Heart left ventricle (tissue), 16 donors: ENCODE results near the gene SIM1. TPM values are rescaled to one million over a fixed set of nuclear protein-coding genes. Genes with fewer than 3 reads are reported as not detected.

Source experiments
- ATAC-seq, 4 donors: fragments of 200-7000 bp; cut with Tn5 transposase; one replicate each; pipeline ENCODE4 v1.9.1; 2020 to 2022; ENCODE audit warnings: moderate library complexity in 4 of 4, mild to moderate bottlenecking in 3 of 4, moderate number of reproducible peaks in 1 of 4
- DNase-seq, 5 donors: peaks; one replicate each; pipeline ENCODE4 v3.0.0-alpha.2; 2020
- H3K27ac ChIP-seq, 12 donors: fragments of 200-600 bp; sonication (generic) in 4 of 12; one replicate each; pipeline versions ENCODE4 v1.5.0 to v1.8.0; 2016 to 2022; ENCODE audit warnings: mild to moderate bottlenecking in 2 of 12
- H3K27me3 ChIP-seq, 9 donors: fragments of 200-600 bp; sonication (generic) in 2 of 9; one replicate each; pipeline versions ENCODE4 v1.5.1 to v1.8.0; 2016 to 2022; ENCODE audit warnings: mild to moderate bottlenecking in 3 of 9
- H3K36me3 ChIP-seq, 9 donors: fragments of 200-600 bp; sonication (generic) in 2 of 9; one replicate each; pipeline versions ENCODE4 v1.5.0 to v1.8.0; 2018 to 2022; ENCODE audit warnings: mild to moderate bottlenecking in 2 of 9
- H3K4me1 ChIP-seq, 12 donors: fragments of 200-600 bp; sonication (generic) in 4 of 12; one replicate each; pipeline versions ENCODE4 v1.5.0 to v1.8.0; 2016 to 2022; ENCODE audit warnings: mild to moderate bottlenecking in 3 of 12
- H3K4me3 ChIP-seq, 12 donors: fragments of 200-600 bp; sonication (generic) in 4 of 12; one replicate each; pipeline versions ENCODE4 v1.5.0 to v1.8.0; 2017 to 2022; ENCODE audit warnings: mild to moderate bottlenecking in 9 of 12, moderate library complexity in 4 of 12
- H3K9me3 ChIP-seq, 12 donors: fragments of 200-600 bp; sonication (generic) in 4 of 12; one replicate each; pipeline versions ENCODE4 v1.5.0 to v1.8.0; 2016 to 2022; ENCODE audit warnings: mild to moderate bottlenecking in 1 of 12
- POLR2A ChIP-seq, 2 donors: fragments of 450-650 bp; IDR thresholded peaks; one replicate each; pipeline ENCODE4 v1.6.1; 2017; ENCODE audit warnings: antibody characterized with exemption in 2 of 2, mild to moderate bottlenecking in 2 of 2, moderate library complexity in 2 of 2
- WGBS, 4 donors: extraction: QIAGEN DNeasy Blood & Tissue Kit in 2 of 4; methylation state at CpG; one replicate each; pipeline versions ENCODE4 v1.1.5 to v1.1.7; 2013 to 2018; 5-methylcytosine and 5-hydroxymethylcytosine counted together
- intact Hi-C, 10 donors: fragments of 100-400 bp; cut with DNase I; formaldehyde crosslinking; loops; one replicate each; pipeline versions ENCODE4 v1.11.1 to v1.14.2; 2022
- polyA plus RNA-seq, 2 donors: library from polyadenylated mRNA; stranded (reverse); fragments of 200-250 nt; gene quantifications; one replicate each; pipeline ENCODE4 v1.2.3, GENCODE V29; 2013
- total RNA-seq, 9 donors: library from RNA; depleted of rRNA in 2 of 9; stranded (reverse); fragments of >200 nt in 2 of 9; fragmentation: NEBNext Ultra II Directional in 3 of 9; extraction: Animal tissue kit (Norgen Biotek cat#: 25700) in 3 of 9; gene quantifications; one replicate each; pipeline versions ENCODE4 v1.1.0 to v1.2.4, GENCODE V29; 2016 to 2023
- TF ChIP-seq, protein P1 (sequence below), 12 donors: fragments of 200-600 bp; sonication (generic) in 4 of 12; IDR thresholded peaks; one replicate each; pipeline versions ENCODE4 v1.5.0 to v1.8.0; 2018 to 2022; ENCODE audit warnings: antibody characterized with exemption in 12 of 12, mild to moderate bottlenecking in 5 of 12
- donor health status: ischemic (EF 13 %, LVEDD 7.1; RV severe dilation, severe dysfunction).
- donor health status: healthy with polysubstance abuse.
- donor health status: DM: no; HTN: yes; CAD: no.
- donor health status: DM: no; HTN: no; CAD: no.
- donor health status: ischemic (EF 25% LVEDD 6.9; RV normal size, moderate dysfunction).
- donor health status: ischemic (EF 25% LVEDD 5.7; RV mildly dilated, moderate dysfunction).
- donor health status: healthy.
- donor health status: DM: yes; HTN: yes; CAD: no.
- donor health status: ischemic (EF 35%, LVEDD 5.7; RV mildly dilated, moderate dysfunction).
- donor health status: nonischemic (EF 11% LVEDD 7.7; RV severe dilation, severe dysfunction).
- donor health status: DM: yes; HTN: yes; CAD: no.
- donor health status: PGD.
- donor health status: ischemic (EF 29% LVEDD 5.4; RV normal size, mild dysfunction).
- donor health status: nonischemic (EF 23%, LVEDD 6.1; RV moderate dilation, normal function).

The SIM1 gene
- total and polyA plus RNA-seq, 11 donors: 0.50 TPM; not detected in 10

DNA sequence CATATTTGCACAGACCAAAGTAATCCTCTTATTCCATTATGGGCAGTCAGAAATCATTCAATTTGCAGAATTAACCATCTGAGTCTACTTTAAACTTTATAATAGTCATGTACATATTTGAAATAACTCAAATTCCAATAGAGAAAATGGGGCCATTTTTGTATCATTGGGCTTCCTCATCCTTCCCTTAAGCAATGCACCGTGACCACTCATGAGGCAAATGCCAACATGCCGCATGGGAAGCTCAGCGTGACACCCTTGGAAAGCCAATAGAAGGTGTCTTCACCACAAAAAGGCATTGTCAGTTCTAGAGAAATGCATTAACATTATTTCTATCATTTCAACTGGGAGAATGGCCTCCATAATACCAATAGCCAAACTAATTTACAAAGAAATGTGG is 38.5 kb downstream of the SIM1 start:
- H3K4me1 ChIP-seq: no peaks in the 10 kb centered on the region
- ATAC-seq: no peak
- DNase-seq: no peak
- intact Hi-C loops: no loop called here
- peaks cover 0 to 37% (median 0%) of the 10 kb centered on the region in 9 donors for H3K27me3 ChIP-seq
- H3K27ac ChIP-seq: no peak overlapping the region
- H3K4me3 ChIP-seq: no peak overlapping the region
- H3K9me3 ChIP-seq: no peaks in the 10 kb centered on the region
- no peaks in the 10 kb centered on the region for H3K36me3 ChIP-seq
- no peak for TF ChIP-seq POLR2A (IDR thresholded peaks at IDR 0.05)
- TF ChIP-seq, protein P1, sequence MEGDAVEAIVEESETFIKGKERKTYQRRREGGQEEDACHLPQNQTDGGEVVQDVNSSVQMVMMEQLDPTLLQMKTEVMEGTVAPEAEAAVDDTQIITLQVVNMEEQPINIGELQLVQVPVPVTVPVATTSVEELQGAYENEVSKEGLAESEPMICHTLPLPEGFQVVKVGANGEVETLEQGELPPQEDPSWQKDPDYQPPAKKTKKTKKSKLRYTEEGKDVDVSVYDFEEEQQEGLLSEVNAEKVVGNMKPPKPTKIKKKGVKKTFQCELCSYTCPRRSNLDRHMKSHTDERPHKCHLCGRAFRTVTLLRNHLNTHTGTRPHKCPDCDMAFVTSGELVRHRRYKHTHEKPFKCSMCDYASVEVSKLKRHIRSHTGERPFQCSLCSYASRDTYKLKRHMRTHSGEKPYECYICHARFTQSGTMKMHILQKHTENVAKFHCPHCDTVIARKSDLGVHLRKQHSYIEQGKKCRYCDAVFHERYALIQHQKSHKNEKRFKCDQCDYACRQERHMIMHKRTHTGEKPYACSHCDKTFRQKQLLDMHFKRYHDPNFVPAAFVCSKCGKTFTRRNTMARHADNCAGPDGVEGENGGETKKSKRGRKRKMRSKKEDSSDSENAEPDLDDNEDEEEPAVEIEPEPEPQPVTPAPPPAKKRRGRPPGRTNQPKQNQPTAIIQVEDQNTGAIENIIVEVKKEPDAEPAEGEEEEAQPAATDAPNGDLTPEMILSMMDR (IDR thresholded peaks at IDR 0.05): no peak
- WGBS, 4 donors: 89 to 96% (median 93%) methylated on average over 3 of the region's 3 CpGs

DNA sequence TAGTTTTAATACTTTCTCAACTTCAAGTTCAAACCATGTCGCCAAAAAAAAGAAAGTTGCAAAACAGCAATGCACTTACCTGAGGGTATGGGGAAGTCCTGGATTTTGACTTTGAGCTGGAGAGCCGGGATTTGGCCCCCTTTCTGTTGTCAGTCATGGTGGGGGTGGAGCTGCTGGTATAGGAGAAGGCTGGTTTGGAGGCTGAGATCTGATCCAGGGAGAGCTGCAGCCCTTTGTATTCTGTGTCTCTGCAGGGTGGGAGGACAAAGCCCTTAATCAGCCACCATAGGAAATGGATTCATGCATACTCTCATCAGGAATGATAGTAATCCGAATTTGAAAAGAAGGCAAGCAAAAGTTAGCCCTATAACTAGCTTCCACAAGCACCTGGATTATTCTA is 44.0 kb downstream of the SIM1 start:
- DNase-seq (no peak), ATAC-seq (no peak)
- TF ChIP-seq POLR2A (IDR thresholded peaks at IDR 0.05): no peak
- TF ChIP-seq, protein P1 (IDR thresholded peaks at IDR 0.05): no peak
- intact Hi-C loops: no loop called here
- Histone ChIP-seq H3K27ac (no peak overlapping the region), H3K4me3 (no peak overlapping the region), H3K27me3 (peaks cover 0 to 19% (median 0%) of the 10 kb centered on the region in 9 donors), H3K36me3 (no peaks in the 10 kb centered on the region), H3K4me1 (no peaks in the 10 kb centered on the region), H3K9me3 (no peaks in the 10 kb centered on the region)
- 40 to 46% (median 43%) methylated on average over 3 of the region's 3 CpGs for WGBS, 4 donors

DNA sequence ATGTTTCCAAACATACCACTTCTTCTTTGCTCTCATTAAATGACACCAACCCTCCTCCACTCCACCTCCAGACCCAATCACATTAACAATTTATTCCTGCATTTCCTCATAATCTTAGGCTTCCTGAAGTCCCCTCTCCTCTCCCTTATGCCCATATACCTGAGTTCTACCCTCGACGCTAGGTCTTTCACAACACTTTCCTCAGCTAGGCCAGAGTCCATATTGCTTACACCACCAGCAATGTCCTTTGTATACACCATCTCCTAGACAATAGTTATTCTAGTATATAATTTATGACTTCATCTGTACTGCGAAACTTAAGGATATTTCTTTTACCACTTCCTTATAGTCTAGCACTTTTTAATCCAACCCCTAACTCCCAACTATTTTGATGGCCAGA is 47.7 kb downstream of the SIM1 start:
- H3K36me3 ChIP-seq: no peaks in the 10 kb centered on the region
- H3K4me3 ChIP-seq: no peak overlapping the region
- H3K9me3 ChIP-seq: no peaks in the 10 kb centered on the region
- H3K4me1 ChIP-seq: no peaks in the 10 kb centered on the region
- no peak for TF ChIP-seq POLR2A (IDR thresholded peaks at IDR 0.05)
- TF ChIP-seq, protein P1 (IDR thresholded peaks at IDR 0.05): no peak
- H3K27me3 ChIP-seq: peaks cover 0 to 2% (median 0%) of the 10 kb centered on the region in 9 donors
- WGBS, 4 donors: 87 to 89% (median 88%) methylated on average over 3 of the region's 3 CpGs
- DNase-seq (no peak), ATAC-seq (no peak)
- no peak overlapping the region for H3K27ac ChIP-seq
- intact Hi-C loops: no loop called here

DNA sequence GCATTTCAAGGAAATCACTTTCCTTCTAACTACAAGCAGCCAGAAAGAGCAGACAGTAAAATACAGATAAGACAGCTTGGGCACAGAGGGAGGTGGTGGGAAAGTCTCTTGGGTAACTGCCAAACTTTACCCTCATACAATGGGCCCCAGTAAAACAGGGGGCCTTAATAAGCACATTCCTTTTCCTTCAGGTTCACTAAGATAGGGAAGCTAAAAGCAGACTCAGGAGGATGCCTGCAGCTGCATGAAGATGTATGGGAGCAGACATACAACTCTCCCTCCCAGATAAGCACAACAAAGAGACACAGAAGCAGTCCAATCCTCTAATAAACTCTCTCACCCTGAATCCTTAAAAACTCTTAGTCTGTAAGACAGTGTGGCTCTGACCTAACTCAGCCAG is 49.0 kb downstream of the SIM1 start:
- no peaks in the 10 kb centered on the region for H3K4me1 ChIP-seq
- intact Hi-C loops: no loop called here

More for the DNA sequence above, 49.0 kb downstream of the SIM1 start:
- DNase-seq (no peak), ATAC-seq (no peak)
- Histone ChIP-seq H3K4me3 (no peak overlapping the region), H3K9me3 (no peaks in the 10 kb centered on the region), H3K27me3 (peaks cover 0 to 9% (median 0%) of the 10 kb centered on the region in 9 donors), H3K27ac (no peak overlapping the region), H3K36me3 (no peaks in the 10 kb centered on the region)
- no peak for TF ChIP-seq POLR2A (IDR thresholded peaks at IDR 0.05)
- TF ChIP-seq, protein P1 (IDR thresholded peaks at IDR 0.05): no peak
